ENCODE measurements around the gene SUCO.

Gene SUCO

GRCh38 chr1:172497230-172497629 is 35.7 kb upstream of the SUCO start:
- no peak for DNase-seq (ENCODE audit: extremely low read depth, low read depth)
- no peak overlapping the region for H3K4me3 ChIP-seq (replicated peaks; ENCODE audit: low read depth, low read length)
- TF ChIP-seq CTCF (IDR thresholded peaks at IDR 0.05; ENCODE audit: low read depth, low read length, missing control alignments) = no peak

- H3K4me3 ChIP-seq (replicated peaks; ENCODE audit: low read depth, low read length) = no peak overlapping the region
- no peak for TF ChIP-seq CTCF (IDR thresholded peaks at IDR 0.05; ENCODE audit: low read depth, low read length, missing control alignments)
- no peak for DNase-seq (ENCODE audit: extremely low read depth, low read depth)
These were observed 34.1 kb upstream of the SUCO start for GRCh38 chr1:172498857-172499256.

GRCh38 chr1:172499636-172500141 is 33.3 kb upstream of the SUCO start:
- no peak for DNase-seq (ENCODE audit: extremely low read depth, low read depth)

GRCh38 chr1:172500207-172500606 is 32.7 kb upstream of the SUCO start:
- H3K4me3 ChIP-seq (replicated peaks; ENCODE audit: low read depth, low read length) = no peak overlapping the region
- DNase-seq (ENCODE audit: extremely low read depth, low read depth) = no peak
- TF ChIP-seq CTCF (IDR thresholded peaks at IDR 0.05; ENCODE audit: low read depth, low read length, missing control alignments) = no peak

More at GRCh38 chr1:172499636-172500141, 33.3 kb upstream of the SUCO start:
- H3K4me3 ChIP-seq (replicated peaks; ENCODE audit: low read depth, low read length) = no peak overlapping the region
- TF ChIP-seq CTCF (IDR thresholded peaks at IDR 0.05; ENCODE audit: low read depth, low read length, missing control alignments) = no peak

GRCh38 chr1:172507741-172508140 is 25.2 kb upstream of the SUCO start:
- no peak for TF ChIP-seq CTCF (IDR thresholded peaks at IDR 0.05; ENCODE audit: low read depth, low read length, missing control alignments)
- DNase-seq (ENCODE audit: extremely low read depth, low read depth) = no peak
- H3K4me3 ChIP-seq (replicated peaks; ENCODE audit: low read depth, low read length) = no peak overlapping the region

GRCh38 chr1:172510479-172510878 is 22.5 kb upstream of the SUCO start:
- H3K4me3 ChIP-seq (replicated peaks; ENCODE audit: low read depth, low read length) = no peak overlapping the region
- no peak for DNase-seq (ENCODE audit: extremely low read depth, low read depth)
- TF ChIP-seq CTCF (IDR thresholded peaks at IDR 0.05; ENCODE audit: low read depth, low read length, missing control alignments) = no peak

- H3K4me3 ChIP-seq (replicated peaks; ENCODE audit: low read depth, low read length) = no peak overlapping the region
- TF ChIP-seq CTCF (IDR thresholded peaks at IDR 0.05; ENCODE audit: low read depth, low read length, missing control alignments) = no peak
- DNase-seq (ENCODE audit: extremely low read depth, low read depth) = no peak
These were observed 20.4 kb upstream of the SUCO start for GRCh38 chr1:172512591-172512990.
